ENCODE data around the gene DVL2. TPM values are rescaled to one million over a fixed set of nuclear protein-coding genes. Genes with fewer than 3 reads are reported as not detected.

DVL2 gene
- total and polyA plus RNA-seq, 4 donors: 22.2 to 57.5 (median 35.2) TPM

DNA sequence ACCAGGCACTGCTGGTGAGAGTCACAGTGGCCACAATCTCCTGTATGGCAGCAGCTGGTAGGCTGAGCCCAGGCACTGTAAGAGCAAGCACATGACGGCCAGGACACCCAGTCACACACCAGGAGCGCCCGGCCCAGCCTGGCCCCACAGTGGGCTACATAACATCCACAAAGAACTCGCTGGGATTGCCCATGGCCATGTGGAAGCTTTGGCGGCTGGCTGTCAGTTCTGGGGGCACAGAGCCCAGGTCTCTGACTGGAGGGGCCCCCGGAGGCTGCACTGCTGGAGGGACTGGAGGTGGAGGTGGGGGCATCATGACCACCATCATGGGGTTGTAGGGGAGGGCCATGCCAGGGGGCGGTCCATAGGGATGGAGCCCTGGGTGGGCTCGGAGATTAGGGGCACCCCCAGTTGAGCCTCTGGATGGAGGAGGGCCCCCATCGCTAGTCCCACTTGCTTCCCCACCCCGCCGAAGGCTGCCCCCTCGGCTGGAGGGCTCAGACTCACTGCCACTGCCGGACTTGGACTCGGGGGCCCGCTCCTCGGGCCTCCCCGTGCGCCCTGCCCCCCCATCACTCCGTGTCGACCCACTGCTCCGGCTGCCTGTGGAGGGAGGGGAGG lies 8.5 kb downstream of the DVL2 start:
- no peak for ATAC-seq (ENCODE audit: insufficient read depth, low FRiP score)
- Histone ChIP-seq H3K9ac (ENCODE audit: insufficient read depth in 1 of 2, low read length in 2 of 2) (no peak overlapping the region), H3K36me3 (ENCODE audit: control insufficient read depth in 4 of 4, insufficient read depth in 4 of 4, low read length in 4 of 4) (peaks cover 5 to 82% (median 46%) of the 10 kb centered on the region in 4 donors), H3K9me3 (ENCODE audit: control insufficient read depth in 4 of 4, insufficient read depth in 3 of 4, low read length in 3 of 4) (no peaks in the 10 kb centered on the region), H3K27me3 (ENCODE audit: control insufficient read depth in 3 of 3, insufficient read depth in 3 of 3, low read length in 2 of 3) (no peaks in the 10 kb centered on the region), H3K4me3 (no peak overlapping the region), H3K4me1 (ENCODE audit: control insufficient read depth in 5 of 5, insufficient read depth in 5 of 5, low read length in 5 of 5) (peaks cover 0 to 5% (median 3%) of the 10 kb centered on the region in 5 donors), H3K27ac (ENCODE audit: low read depth in 1 of 2, low read length in 1 of 2) (no peak overlapping the region)
- TF ChIP-seq, protein P1, sequence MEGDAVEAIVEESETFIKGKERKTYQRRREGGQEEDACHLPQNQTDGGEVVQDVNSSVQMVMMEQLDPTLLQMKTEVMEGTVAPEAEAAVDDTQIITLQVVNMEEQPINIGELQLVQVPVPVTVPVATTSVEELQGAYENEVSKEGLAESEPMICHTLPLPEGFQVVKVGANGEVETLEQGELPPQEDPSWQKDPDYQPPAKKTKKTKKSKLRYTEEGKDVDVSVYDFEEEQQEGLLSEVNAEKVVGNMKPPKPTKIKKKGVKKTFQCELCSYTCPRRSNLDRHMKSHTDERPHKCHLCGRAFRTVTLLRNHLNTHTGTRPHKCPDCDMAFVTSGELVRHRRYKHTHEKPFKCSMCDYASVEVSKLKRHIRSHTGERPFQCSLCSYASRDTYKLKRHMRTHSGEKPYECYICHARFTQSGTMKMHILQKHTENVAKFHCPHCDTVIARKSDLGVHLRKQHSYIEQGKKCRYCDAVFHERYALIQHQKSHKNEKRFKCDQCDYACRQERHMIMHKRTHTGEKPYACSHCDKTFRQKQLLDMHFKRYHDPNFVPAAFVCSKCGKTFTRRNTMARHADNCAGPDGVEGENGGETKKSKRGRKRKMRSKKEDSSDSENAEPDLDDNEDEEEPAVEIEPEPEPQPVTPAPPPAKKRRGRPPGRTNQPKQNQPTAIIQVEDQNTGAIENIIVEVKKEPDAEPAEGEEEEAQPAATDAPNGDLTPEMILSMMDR (IDR thresholded peaks at IDR 0.05; ENCODE audit: control extremely low read depth, extremely low read depth): no peak
- WGBS, 2 donors: 87 to 91% methylated on average over 21 of the region's 21 CpGs
- no peak for DNase-seq

DNA sequence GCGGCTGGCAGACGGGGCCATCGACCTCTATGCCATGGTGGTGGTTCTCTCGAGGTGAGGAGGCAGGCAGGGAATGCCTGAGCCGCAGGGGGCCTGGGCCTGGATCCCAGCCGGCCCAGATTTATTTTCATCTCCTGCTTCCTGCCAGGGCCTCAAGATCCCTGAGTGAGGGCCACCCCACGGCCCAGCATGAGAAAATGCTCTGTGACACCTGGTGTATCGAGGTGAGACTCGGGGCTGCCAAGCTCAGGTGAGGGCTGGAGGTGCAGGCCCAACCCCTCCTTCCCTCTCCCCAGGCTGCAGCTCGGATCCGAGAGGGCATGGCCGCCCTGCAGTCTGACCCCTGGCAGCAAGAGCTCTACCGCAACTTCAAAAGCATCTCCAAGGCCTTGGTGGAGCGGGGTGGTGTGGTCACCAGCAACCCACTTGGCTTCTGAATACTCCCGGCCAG lies 9.6 kb downstream of the DVL2 start:
- no peak overlapping the region for H3K27ac ChIP-seq (ENCODE audit: low read depth in 1 of 2, low read length in 1 of 2)
- H3K36me3 ChIP-seq (ENCODE audit: control insufficient read depth in 4 of 4, insufficient read depth in 4 of 4, low read length in 4 of 4): peaks cover 5 to 74% (median 43%) of the 10 kb centered on the region in 4 donors
- H3K27me3 ChIP-seq (ENCODE audit: control insufficient read depth in 3 of 3, insufficient read depth in 3 of 3, low read length in 2 of 3): no peaks in the 10 kb centered on the region
- H3K4me3 ChIP-seq: no peak overlapping the region
- WGBS, 2 donors: 79 to 85% methylated on average over 15 of the region's 15 CpGs
- H3K9me3 ChIP-seq (ENCODE audit: control insufficient read depth in 4 of 4, insufficient read depth in 3 of 4, low read length in 3 of 4): no peaks in the 10 kb centered on the region
- peaks cover 0 to 11% (median 7%) of the 10 kb centered on the region in 5 donors for H3K4me1 ChIP-seq (ENCODE audit: control insufficient read depth in 5 of 5, insufficient read depth in 5 of 5, low read length in 5 of 5)
- H3K9ac ChIP-seq (ENCODE audit: insufficient read depth in 1 of 2, low read length in 2 of 2): no peak overlapping the region
- TF ChIP-seq, protein P1 (IDR thresholded peaks at IDR 0.05; ENCODE audit: control extremely low read depth, extremely low read depth): no peak
- no peak for DNase-seq
- no peak for ATAC-seq (ENCODE audit: insufficient read depth, low FRiP score)

DNA sequence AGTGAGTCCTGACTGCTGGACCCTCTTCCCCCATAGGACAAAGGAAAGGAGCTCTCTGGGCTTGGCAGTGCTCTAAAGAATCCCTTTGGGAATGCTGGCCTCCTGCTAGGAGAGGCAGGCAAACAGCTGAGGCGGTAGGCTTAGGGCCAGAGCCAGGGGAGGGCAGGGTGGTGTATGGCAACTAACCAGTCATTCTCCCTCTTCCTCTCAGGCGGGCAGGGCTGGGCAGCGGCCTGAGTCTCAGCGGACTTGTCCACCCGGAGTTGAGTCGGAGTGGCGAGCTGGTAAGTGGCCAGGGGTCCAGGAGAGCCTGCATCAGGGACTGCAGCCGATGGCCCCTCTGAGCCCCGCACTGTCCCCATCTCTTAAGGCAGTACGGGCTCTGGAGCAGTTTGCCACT lies 10.2 kb downstream of the DVL2 start:
- Histone ChIP-seq H3K27ac (ENCODE audit: low read depth in 1 of 2, low read length in 1 of 2) (no peak overlapping the region), H3K9me3 (ENCODE audit: control insufficient read depth in 4 of 4, insufficient read depth in 3 of 4, low read length in 3 of 4) (no peaks in the 10 kb centered on the region), H3K4me3 (no peak overlapping the region), H3K27me3 (ENCODE audit: control insufficient read depth in 3 of 3, insufficient read depth in 3 of 3, low read length in 2 of 3) (no peaks in the 10 kb centered on the region), H3K4me1 (ENCODE audit: control insufficient read depth in 5 of 5, insufficient read depth in 5 of 5, low read length in 5 of 5) (peaks cover 0 to 16% (median 9%) of the 10 kb centered on the region in 5 donors), H3K9ac (ENCODE audit: insufficient read depth in 1 of 2, low read length in 2 of 2) (no peak overlapping the region), H3K36me3 (ENCODE audit: control insufficient read depth in 4 of 4, insufficient read depth in 4 of 4, low read length in 4 of 4) (peaks cover 5 to 68% (median 37%) of the 10 kb centered on the region in 4 donors)
- TF ChIP-seq, protein P1 (IDR thresholded peaks at IDR 0.05; ENCODE audit: control extremely low read depth, extremely low read depth): no peak
- 87 to 98% methylated on average over 10 of the region's 10 CpGs for WGBS, 2 donors
- no peak for ATAC-seq (ENCODE audit: insufficient read depth, low FRiP score)
- DNase-seq: no peak

Measured in lung (tissue), 12 donors.